ENCODE data around the gene HIPK1.
"Not testable (repeated sequence)": the region's sequence is repeated elsewhere in the genome, so short reads cannot be mapped to it uniquely, and the experiment has no call there.

HIPK1 gene

DNA sequence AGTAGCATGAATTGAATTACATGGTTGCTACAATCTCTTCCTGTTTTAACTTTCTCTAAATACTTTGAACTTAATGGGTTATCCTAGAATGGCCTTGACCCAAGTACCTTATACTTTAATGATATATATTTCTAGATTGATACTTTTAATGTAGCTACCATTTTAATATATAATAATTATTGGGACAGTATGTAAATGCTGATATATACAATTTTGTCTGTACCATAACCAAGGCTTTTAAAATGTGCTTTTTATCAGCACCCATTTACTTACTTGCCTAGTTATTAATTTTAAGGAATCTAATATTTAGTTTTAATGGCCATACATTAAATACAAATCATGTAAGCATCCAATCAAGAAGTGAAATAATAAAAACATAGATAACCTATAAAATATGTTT lies 13.4 kb downstream of the HIPK1 start:
- in situ Hi-C loops (cut with MboI; ENCODE audit: low sequenced_read_pairs), result no loop called here

DNA sequence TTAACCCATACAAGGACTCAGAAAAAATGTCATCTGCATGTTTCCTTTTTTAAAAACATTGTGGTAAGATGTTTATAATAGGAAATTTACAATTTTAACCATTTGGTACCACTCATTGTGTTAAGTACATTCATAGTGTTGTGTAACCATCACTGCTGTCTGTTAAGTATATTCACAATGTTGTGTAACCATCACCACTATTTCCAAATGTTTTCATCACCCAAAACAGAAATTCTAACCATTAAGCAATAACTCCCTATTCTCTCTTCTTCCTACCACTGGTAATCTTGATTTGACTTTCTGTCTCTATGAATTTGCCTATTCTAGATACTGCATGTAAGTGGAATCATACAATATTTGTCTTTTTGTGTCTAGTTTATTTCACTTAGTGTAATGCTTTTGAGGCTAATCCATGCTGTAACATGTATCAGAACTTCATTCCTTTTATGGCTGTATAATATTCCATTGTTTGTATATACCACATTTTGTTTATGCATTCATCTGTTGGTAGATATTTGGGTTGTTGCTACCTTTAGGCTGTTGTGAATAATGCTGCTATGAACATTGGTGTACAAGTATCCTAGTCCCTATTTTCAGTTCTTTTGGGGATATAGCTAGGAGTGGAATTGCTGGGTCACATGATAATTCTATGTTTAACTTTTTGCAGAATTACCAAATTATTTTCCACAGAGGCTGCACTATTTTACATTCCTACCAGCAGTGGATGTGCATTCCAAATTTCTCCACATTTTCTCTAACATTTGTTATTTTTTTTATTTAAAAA lies 14.1 kb downstream of the HIPK1 start:
- in situ Hi-C loops (cut with MboI; ENCODE audit: low sequenced_read_pairs), result no loop called here

DNA sequence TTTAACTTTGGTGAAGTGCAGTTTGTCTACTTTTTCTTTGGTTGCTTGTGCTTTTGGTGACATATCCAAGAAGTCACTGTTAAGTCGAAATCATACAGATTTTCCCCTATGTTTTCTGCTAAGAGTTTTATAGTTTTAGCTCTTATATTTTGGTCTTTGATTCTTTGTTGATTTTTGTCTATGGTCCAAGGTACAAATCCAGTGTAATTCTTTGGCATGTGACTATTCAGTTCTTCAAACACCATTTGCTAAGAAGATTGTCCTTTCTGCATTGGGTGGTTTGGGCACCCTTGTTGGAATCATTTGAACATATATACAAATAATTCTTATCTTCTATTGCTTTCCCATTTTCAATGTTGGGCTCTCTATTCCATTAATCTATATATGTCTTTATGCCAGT lies 16.2 kb downstream of the HIPK1 start:
- in situ Hi-C loops (cut with MboI; ENCODE audit: low sequenced_read_pairs), result no loop called here

DNA sequence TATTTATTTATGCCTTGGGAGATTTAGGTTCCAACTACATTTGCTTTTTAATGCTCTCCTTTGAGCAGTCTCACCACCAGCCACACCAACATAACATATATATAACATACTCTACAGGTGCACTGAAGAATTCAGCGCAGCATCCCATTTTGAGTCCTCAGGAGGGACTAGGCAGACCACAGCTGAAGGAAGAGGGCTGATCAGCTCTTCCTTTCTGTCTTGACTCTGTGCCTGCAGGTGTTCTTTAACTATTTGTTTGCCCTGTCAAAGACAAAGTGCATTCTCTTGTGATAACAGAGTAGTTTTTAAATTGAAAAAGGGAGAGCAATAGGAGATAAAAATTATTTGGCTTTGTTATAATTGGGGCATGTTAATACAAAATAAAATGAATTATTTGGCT lies 17.0 kb downstream of the HIPK1 start:
- in situ Hi-C loops (cut with MboI; ENCODE audit: low sequenced_read_pairs), result no loop called here

DNA sequence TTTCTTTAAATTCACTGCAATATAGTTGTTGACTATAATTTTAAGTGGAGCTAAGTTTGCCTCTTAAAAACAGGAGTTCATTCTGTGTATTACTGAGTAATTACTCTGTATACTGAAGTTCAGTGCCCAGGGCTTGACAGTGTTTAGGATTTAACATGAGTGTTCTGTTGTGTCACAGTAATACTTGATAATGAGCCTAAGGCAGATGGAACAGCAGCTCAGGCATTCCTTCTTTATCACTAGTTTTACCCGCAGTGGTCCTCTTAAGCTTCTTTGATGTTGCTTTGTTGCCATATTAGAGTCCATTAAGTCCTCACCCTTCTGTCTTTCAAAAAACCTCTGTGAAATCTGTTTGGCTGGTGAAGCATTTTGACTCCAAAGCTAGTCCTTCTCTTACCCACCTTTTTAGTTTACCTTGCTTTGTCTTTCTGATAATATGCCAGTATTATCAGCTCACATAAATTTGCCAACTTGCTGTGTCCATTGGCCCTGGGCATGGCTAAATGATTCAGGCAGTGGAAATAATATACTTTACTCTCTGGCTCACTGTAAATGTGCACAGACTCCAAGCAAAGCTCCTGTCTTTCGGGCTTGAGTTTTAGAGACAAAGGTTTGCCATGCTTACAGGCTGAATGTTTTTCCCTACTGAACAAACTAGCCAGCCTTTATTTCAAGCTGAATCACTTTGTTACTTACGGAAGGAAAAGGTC lies 17.7 kb downstream of the HIPK1 start:
- in situ Hi-C loops (cut with MboI; ENCODE audit: low sequenced_read_pairs), result no loop called here

DNA sequence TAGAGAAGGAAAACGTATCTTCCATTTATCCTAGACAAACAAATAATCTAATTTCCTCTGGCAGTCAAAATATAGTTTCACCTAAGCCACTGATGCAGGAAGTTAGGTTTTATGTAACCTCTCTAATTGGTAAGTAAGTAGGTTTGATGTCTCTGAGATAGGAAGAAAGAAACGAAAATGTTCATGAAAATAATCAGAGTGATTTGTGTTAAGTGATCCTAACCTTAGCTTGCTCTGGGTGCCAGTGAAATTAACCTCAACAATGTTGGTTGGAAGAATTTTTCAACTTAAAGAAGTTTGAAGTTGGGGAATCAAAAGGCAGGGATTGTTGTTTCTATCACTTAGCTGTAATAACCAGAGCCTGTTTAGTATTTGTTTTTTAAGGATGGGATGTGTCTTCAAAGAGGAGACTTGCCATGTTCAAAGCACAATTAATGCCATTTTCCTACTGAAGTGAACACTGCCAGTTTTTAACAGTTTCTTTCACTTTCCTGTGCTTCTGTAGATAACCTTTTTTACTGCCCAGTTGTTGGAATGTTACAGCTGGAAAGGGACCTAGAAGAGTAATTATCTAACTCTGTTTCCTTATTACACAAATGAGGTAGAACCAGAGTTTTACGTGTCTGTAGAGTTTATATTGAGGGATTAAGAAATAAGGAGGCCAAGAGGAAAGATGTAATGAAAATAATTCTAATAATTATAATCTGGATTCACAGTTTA lies 18.4 kb downstream of the HIPK1 start:
- in situ Hi-C loops (cut with MboI; ENCODE audit: low sequenced_read_pairs), result no loop called here

DNA sequence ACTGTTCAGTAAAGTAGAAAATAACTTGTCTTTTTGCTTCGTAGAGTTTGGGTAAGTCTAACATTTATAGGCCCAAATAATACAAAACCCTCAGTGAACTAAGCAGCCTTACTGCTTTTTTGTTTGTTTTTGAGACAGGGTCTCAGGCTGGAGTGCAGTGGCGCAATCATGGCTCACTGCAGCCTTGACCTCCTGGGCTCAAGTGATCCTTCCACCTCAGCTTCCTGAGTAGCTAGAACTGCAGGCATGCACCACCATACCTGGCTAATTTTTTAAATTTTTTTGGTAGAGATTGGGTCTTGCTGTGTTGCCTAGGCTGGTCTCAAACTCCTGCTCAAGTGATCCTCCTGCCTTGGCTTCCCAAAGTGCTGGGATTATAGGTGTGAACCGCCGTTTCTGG lies 19.0 kb downstream of the HIPK1 start:
- in situ Hi-C loops (cut with MboI; ENCODE audit: low sequenced_read_pairs), result not testable (repeated sequence)

DNA sequence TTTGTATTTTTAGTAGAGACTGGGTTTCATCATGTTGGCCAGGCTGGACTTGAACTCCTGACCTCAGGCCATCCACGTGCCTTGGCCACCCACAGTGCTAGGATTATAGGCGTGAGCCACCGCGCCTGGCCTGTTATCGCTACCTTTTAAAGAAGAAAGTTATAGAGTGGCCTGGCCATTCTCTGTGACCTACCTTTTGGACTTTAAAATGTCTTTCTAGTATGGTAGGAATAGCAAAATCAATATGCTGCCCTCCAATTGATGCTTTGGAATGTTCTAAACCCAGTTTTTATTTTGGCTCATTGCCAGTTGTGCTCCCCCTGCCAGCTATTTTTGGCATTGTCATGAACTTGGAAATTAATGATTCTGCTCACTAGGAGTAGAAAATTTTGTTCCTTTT lies 19.9 kb downstream of the HIPK1 start:
- in situ Hi-C loops (cut with MboI; ENCODE audit: low sequenced_read_pairs), result no loop called here

DNA sequence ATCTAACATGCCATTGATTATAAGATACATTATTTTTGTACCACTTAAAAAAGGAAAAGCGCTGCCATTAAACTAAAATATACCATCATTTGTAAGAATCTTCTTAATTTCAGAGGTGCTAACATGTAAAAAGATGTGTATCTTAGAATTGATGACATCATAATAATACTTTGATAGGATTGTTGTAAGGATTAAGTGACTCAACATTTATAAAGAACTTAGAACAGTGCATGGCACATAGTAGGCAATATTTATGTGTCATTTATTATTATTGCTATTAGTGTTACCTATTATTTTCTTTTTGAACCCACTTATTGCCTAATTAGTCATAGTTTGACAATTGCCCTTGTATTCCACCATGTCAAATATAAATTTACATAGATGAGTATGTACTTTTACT lies 21.8 kb downstream of the HIPK1 start:
- in situ Hi-C loops (cut with MboI; ENCODE audit: low sequenced_read_pairs), result no loop called here

DNA sequence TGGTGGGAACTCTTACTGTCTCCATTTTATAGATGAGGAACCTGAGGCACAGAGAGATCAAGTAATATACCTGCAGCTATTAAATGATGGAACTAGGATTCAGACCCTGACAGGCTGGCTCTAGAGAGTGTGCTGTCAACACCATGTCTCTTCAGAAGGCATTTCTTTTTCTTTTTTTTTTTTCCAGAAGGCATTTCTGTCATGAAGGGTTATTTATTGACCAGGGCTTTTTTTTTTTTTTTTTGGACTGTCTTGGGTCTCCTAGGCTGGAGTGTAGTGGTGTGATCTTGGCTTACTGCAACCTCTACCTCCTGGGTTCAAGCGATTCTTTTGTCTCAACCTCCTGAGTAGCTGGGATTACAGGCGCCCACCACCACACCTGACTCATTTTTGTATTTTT lies 22.6 kb downstream of the HIPK1 start:
- in situ Hi-C loops (cut with MboI; ENCODE audit: low sequenced_read_pairs), result no loop called here

DNA sequence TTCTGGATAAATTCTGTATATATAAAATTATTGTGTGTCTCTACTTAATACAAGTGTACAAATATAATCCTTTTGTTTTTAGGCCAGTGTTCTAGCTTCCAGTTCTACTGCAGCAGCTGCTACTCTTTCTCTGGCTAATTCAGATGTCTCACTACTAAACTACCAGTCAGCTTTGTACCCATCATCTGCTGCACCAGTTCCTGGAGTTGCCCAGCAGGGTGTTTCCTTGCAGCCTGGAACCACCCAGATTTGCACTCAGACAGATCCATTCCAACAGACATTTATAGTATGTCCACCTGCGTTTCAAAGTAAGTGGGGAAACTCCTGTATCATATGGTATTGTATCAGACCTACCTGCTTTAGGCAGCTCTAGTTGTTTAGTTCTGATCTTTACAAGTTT lies 28.9 kb downstream of the HIPK1 start:
- in situ Hi-C loops (cut with MboI; ENCODE audit: low sequenced_read_pairs), result no loop called here

DNA sequence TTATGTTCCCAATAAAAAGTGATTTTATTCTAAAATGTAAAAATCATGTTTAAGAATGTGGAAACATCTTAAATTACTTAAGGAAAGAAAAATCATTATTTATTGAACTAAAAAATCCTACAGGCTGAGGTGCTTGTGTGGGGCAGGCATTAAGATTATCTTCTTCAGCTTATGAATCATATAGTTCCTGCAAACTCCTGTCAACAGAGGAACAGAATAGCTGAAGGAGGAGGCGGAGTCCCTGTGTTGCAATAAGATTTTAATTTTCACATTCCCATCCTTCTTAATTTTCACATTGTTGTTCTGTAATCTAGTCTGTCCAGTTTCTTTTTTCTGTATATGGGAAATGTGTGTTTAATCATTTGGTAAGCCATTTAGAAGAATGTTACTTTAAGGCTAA lies 29.6 kb downstream of the HIPK1 start:
- in situ Hi-C loops (cut with MboI; ENCODE audit: low sequenced_read_pairs), result no loop called here

DNA sequence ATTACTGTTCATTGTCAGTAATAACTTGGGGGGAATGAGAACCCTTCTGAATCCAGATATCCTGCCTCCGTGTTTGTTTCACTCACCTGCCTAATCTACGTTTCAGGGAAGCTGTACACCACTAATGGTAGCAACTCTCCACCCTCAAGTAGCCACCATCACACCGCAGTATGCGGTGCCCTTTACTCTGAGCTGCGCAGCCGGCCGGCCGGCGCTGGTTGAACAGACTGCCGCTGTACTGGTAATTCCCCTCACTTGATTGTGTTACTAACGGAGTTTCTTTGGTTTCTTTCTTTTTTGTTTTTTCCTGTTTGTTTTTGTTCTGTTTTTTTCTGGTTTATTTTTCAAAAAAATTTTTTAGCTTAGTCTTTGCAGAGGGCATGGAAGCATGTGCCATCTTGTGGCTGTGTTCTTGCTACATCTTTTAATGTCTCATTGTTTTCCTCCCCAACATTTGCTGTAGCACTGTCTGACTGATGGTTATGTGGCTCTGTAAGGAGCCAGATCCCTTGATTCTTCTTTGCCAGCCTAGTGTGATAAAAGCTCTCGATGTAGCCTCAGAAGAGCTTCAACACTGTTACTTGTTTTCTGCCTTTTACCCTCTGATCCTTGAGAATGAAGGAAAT lies 34.3 kb downstream of the HIPK1 start:
- in situ Hi-C loops (cut with MboI; ENCODE audit: low sequenced_read_pairs), result no loop called here

DNA sequence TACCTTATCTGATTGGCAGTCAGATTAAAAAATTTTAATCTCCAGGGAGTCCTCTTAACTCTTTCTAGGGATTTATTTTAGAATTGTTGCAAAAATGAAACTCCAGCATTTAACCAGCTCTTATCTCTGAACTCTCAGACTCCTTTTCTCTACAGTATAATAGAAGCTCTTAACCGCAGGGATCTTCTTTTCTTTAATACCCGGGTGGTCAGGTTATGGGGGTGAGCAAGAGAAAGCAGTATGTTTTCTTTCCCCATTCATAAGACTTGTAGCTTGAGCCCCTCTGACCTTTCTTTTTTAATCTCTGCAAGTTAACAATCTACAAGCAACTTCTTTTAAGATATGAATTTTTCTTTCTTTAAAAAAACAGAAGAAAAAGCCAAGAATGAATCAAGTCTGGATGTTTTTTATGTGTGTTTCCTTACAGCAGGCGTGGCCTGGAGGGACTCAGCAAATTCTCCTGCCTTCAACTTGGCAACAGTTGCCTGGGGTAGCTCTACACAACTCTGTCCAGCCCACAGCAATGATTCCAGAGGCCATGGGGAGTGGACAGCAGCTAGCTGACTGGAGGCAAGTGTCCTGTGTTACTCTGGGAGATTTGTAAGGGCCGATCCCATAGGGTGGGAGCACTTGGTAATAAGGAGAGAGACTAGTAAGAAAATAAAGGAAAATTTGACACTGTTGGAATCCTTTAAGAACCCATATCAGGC lies 36.7 kb downstream of the HIPK1 start:
- in situ Hi-C loops (cut with MboI; ENCODE audit: low sequenced_read_pairs), result no loop called here

DNA sequence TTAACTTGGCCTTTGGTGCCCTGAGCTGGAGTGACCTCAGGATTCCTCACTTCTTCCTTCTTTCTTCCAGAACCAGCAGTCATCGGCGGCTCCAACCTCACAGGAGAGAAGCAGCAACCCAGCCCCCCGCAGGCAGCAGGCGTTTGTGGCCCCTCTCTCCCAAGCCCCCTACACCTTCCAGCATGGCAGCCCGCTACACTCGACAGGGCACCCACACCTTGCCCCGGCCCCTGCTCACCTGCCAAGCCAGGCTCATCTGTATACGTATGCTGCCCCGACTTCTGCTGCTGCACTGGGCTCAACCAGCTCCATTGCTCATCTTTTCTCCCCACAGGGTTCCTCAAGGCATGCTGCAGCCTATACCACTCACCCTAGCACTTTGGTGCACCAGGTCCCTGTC lies 43.8 kb downstream of the HIPK1 start:
- in situ Hi-C loops (cut with MboI; ENCODE audit: low sequenced_read_pairs), result no loop called here

DNA sequence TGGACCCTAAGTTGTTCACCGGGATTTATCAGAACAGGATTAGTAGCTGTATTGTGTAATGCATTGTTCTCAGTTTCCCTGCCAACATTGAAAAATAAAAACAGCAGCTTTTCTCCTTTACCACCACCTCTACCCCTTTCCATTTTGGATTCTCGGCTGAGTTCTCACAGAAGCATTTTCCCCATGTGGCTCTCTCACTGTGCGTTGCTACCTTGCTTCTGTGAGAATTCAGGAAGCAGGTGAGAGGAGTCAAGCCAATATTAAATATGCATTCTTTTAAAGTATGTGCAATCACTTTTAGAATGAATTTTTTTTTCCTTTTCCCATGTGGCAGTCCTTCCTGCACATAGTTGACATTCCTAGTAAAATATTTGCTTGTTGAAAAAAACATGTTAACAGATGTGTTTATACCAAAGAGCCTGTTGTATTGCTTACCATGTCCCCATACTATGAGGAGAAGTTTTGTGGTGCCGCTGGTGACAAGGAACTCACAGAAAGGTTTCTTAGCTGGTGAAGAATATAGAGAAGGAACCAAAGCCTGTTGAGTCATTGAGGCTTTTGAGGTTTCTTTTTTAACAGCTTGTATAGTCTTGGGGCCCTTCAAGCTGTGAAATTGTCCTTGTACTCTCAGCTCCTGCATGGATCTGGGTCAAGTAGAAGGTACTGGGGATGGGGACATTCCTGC lies 46.2 kb downstream of the HIPK1 start:
- in situ Hi-C loops (cut with MboI; ENCODE audit: low sequenced_read_pairs), result no loop called here

DNA sequence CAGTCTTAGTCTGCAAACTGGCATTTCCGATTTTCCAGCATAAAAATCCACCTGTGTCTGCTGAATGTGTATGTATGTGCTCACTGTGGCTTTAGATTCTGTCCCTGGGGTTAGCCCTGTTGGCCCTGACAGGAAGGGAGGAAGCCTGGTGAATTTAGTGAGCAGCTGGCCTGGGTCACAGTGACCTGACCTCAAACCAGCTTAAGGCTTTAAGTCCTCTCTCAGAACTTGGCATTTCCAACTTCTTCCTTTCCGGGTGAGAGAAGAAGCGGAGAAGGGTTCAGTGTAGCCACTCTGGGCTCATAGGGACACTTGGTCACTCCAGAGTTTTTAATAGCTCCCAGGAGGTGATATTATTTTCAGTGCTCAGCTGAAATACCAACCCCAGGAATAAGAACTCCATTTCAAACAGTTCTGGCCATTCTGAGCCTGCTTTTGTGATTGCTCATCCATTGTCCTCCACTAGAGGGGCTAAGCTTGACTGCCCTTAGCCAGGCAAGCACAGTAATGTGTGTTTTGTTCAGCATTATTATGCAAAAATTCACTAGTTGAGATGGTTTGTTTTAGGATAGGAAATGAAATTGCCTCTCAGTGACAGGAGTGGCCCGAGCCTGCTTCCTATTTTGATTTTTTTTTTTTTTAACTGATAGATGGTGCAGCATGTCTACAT lies 47.6 kb downstream of the HIPK1 start:
- in situ Hi-C loops (cut with MboI; ENCODE audit: low sequenced_read_pairs), result no loop called here

DNA sequence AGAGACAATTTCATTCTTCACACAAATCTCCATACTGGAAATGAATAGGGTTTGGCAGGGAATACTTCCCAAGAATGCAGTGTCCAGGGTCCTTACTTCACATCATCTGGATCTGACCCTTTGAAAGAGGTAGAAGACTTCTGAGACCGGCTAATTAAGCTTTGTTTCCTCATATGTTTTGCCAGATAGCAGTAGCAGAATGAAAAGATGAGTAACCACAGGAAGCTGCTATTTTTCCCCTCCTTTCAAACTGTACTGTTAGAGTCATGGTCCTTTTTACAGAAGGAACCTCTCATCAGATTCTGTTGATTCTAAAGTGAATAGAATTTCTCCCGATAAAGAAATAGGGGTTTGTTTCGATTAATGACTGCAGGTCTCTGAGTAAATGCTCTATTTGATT lies 48.8 kb downstream of the HIPK1 start:
- in situ Hi-C loops (cut with MboI; ENCODE audit: low sequenced_read_pairs), result no loop called here

DNA sequence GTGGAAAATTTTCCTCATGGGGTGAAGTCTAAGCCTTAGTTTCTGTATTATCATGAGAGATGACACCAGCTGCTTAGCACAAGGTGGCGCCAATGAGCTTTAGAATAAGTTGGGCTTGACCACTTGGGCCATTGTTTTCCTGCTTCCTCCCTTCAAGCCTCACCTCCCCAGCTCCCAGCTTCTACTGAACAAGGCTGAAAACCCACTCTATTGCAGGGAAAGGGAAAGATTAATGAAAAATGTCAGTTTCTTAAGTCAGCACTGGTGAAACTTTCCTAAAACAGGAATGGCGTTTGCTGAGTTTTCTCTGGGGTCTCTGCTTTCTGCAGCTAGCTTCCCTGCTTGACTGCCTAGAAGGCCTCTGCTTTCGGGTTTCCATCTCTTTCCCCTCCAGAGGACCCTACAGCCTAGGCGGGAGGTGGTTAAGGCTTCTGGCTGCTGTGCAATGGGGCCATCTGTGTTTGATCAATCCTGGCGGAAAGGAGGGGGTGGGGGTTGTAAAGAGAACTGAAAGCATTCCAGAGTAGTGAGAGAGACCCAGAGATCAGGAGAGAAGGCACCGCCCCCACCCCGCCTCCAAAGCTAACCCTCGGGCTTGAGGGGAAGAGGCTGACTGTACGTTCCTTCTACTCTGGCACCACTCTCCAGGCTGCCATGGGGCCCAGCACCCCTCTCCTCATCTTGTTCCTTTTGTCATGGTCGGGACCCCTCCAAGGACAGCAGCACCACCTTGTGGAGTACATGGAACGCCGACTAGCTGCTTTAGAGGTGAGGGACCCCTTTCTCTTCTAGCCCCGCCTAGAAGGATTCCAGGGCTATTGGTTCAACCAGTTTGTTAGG lies 50.0 kb downstream of the HIPK1 start, which contains the start of gene OLFML3:
Gene OLFML3 (plus strand): TSS at position 612 of the 840 bp plus-strand sequence. CDS start 43 bp downstream, at position 655.
- in situ Hi-C loops (cut with MboI; ENCODE audit: low sequenced_read_pairs), result no loop called here
